ENCODE results near the gene PTPRA. TPM values are rescaled to one million over a fixed set of nuclear protein-coding genes. Genes with fewer than 3 reads are reported as not detected.

PTPRA gene
- total RNA-seq, 1 donor from 2014 or later, result 88.7 TPM

GRCh38 chr20:3080939-3081388 is 207.7 kb downstream of the PTPRA start:
- Mint-ChIP-seq H3K27ac (ENCODE audit: unreplicated experiment) (no peak overlapping the region), H3K4me3 (no peak overlapping the region), H3K27me3 (ENCODE audit: low read depth) (peaks cover 74% of the 10 kb centered on the region), H3K9me3 (no peaks in the 10 kb centered on the region), H3K36me3 (ENCODE audit: low read depth) (no peaks in the 10 kb centered on the region), H3K4me1 (no peaks in the 10 kb centered on the region)
- no peak for DNase-seq (ENCODE audit: low read depth, low spot score)
- TF ChIP-seq, protein P1, sequence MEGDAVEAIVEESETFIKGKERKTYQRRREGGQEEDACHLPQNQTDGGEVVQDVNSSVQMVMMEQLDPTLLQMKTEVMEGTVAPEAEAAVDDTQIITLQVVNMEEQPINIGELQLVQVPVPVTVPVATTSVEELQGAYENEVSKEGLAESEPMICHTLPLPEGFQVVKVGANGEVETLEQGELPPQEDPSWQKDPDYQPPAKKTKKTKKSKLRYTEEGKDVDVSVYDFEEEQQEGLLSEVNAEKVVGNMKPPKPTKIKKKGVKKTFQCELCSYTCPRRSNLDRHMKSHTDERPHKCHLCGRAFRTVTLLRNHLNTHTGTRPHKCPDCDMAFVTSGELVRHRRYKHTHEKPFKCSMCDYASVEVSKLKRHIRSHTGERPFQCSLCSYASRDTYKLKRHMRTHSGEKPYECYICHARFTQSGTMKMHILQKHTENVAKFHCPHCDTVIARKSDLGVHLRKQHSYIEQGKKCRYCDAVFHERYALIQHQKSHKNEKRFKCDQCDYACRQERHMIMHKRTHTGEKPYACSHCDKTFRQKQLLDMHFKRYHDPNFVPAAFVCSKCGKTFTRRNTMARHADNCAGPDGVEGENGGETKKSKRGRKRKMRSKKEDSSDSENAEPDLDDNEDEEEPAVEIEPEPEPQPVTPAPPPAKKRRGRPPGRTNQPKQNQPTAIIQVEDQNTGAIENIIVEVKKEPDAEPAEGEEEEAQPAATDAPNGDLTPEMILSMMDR (conservative IDR thresholded peaks at IDR 0.05), result no peak

DNA sequence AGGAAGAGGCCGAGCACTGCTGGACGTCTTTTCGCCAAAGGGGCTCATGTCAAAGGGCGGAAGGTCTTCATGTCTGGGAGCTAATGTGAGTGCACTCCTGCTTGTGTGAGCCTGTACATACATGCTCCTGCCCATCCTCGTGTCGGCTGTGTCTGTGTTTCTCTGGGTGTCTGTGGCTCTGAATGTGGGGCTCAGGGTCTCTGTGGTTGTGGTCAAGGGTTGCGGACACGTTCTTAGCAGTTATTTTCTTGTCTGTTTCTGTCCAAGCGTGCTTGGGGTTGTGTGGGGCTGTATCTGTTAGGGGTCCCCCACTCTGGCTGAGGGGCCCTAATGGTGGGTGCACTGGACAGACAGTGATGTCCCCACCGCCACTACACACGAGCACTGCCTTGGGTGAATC is 208.4 kb downstream of the PTPRA start:
- no peaks in the 10 kb centered on the region for H3K36me3 Mint-ChIP-seq (ENCODE audit: low read depth)
- H3K4me3 Mint-ChIP-seq, result no peak overlapping the region
- no peaks in the 10 kb centered on the region for H3K4me1 Mint-ChIP-seq
- H3K9me3 Mint-ChIP-seq, result no peaks in the 10 kb centered on the region
- H3K27me3 Mint-ChIP-seq (ENCODE audit: low read depth), result peaks cover 74% of the 10 kb centered on the region
- DNase-seq (ENCODE audit: low read depth, low spot score), result no peak
- TF ChIP-seq, protein P1 (conservative IDR thresholded peaks at IDR 0.05), result no peak
- no peak overlapping the region for H3K27ac Mint-ChIP-seq (ENCODE audit: unreplicated experiment)

DNA sequence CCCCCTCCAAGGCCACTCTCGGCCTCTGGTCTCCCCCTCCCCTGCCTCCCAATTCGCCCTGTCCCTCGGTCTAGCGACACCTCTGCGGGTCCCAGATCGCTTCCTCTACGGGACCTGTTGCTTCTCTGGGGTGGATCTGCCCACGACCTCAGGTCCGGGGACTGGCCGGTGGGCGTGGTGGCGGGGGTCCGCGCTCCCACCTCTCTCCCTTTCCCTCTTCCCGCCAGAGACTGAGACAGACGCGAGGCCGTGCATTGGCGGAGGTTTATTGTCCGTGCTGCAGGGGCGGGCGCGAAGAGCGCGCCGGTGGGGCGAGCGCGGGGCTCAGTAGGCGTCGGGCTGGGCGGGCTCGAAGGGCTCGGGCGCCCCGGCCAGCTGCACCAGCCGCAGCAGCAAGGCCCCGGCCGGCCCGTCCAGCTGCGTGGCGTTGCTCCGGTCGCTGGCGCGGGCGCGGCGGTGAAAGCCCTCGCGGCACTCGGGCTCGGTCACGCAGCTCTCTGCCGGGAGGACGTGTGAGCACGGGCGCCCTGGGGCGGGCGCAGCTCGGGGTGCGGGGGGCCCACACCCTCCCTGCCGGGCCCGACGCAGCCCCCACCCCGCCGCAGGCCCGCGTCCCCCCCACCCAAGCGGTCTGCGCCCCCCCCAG is 209.1 kb downstream of the PTPRA start:
- no peak overlapping the region for H3K4me3 Mint-ChIP-seq
- peaks cover 71% of the 10 kb centered on the region for H3K27me3 Mint-ChIP-seq (ENCODE audit: low read depth)
- no peak for DNase-seq (ENCODE audit: low read depth, low spot score)

DNA sequence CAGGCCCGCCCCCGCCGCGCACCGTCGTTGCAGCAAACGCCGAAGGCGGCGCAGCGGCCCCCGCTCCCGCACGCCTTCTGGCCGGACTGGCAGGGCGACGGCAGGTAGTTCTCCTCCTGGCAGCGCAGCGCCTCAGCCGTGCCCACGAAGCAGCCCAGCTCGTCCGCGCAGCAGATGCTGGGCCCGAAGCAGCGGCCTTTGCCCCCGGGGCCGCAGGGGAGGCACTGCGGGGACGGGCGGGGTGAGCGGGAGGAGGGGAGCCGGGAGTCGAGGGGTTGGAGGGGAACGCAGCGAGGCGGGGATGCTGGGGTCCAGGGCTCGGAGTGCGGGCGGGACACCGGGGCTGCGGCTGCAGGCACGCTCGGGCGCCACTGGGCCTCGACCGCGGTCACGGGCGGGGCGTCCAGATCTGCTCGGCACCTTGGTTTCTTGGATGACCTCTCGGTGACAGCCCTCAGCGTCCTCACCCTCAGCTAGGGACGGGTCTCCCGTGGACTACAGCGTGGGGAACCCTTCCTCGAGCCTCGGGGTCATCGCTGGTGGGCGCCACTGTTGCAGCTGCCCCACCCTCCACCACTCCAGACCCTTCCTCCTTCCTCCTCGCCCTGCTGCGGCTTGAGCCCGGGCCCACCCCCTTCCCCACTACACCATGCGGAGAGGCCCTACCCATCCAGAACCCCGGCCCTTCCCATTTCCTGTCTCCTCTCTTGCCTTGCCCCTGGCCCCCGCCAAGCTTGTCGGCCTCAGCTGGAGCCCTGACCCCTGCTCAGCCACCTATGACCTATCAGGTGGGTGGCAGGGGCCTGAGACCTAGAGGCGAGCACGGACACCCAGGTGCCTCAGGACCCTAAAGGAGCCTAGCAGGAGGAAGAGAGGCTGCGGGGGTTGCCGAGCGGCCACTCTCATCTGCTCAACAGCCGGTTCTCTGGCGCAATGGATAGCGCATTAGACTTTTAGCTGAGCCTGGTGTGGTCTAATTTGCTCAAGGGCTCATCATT is 210.0 kb downstream of the PTPRA start:
- peaks cover 64% of the 10 kb centered on the region for H3K27me3 Mint-ChIP-seq (ENCODE audit: low read depth)

More for the DNA sequence above, 209.1 kb downstream of the PTPRA start:
- Mint-ChIP-seq H3K27ac (ENCODE audit: unreplicated experiment) (no peak overlapping the region), H3K9me3 (no peaks in the 10 kb centered on the region), H3K4me1 (no peaks in the 10 kb centered on the region), H3K36me3 (ENCODE audit: low read depth) (no peaks in the 10 kb centered on the region)
- TF ChIP-seq, protein P1 (conservative IDR thresholded peaks at IDR 0.05), result no peak

GRCh38 chr20:3084283-3084985 is 211.2 kb downstream of the PTPRA start, which contains the start of gene AVP:
Gene AVP (minus strand): TSS chr20:3084724. CDS start chr20:3084674, 50 bp downstream.
- DNase-seq (ENCODE audit: low read depth, low spot score), result no peak
- no peak within 1 kb of the TSS for H3K27ac Mint-ChIP-seq (ENCODE audit: unreplicated experiment)
- no peaks in the 10 kb centered on the region for H3K36me3 Mint-ChIP-seq (ENCODE audit: low read depth)
- no peaks in the 10 kb centered on the region for H3K9me3 Mint-ChIP-seq
- no peaks in the 10 kb centered on the region for H3K4me1 Mint-ChIP-seq
- TF ChIP-seq, protein P1 (conservative IDR thresholded peaks at IDR 0.05), result no peak
- peaks cover 58% of the 10 kb centered on the region for H3K27me3 Mint-ChIP-seq (ENCODE audit: low read depth)
- H3K4me3 Mint-ChIP-seq, result peak within 1 kb of the TSS; percentile 27

More for the DNA sequence above, 210.0 kb downstream of the PTPRA start:
- Mint-ChIP-seq H3K4me1 (no peaks in the 10 kb centered on the region), H3K27ac (ENCODE audit: unreplicated experiment) (no peak overlapping the region), H3K9me3 (no peaks in the 10 kb centered on the region), H3K36me3 (ENCODE audit: low read depth) (no peaks in the 10 kb centered on the region), H3K4me3 (peak overlapping the region; percentile 27)
- no peak for DNase-seq (ENCODE audit: low read depth, low spot score)
- TF ChIP-seq, protein P1 (conservative IDR thresholded peaks at IDR 0.05), result no peak
